SW480 (cell line): ENCODE results near the gene GPC6.

Experiments
- DNase-seq: peaks from one replicate; pipeline ENCODE4 v3.0.0-alpha.2; 2016; ENCODE audit warnings: low spot score

Gene GPC6

DNA sequence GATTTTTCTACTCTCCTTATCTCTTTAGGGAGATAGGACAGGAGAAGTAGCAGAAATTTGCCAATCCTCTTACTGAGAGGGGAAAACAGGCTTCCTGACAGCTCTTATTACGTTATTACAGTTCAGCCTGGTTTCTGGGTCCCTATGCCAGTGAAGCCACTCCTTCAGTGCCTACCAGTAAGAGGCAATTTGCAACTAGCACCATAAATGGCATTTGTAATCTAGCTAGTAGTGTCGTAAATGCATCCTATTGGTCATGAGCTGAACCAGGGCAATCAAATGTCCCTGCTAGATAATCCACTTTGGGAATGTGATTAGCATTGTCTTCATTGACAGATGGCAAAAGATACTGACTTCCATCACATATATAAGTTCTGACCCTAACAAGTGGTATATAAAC, 824.1 kb downstream of the GPC6 start:
- DNase-seq, result no peak

GRCh38 chr13:94053986-94054593, 827.5 kb downstream of the GPC6 start:
- no peak for DNase-seq

DNA sequence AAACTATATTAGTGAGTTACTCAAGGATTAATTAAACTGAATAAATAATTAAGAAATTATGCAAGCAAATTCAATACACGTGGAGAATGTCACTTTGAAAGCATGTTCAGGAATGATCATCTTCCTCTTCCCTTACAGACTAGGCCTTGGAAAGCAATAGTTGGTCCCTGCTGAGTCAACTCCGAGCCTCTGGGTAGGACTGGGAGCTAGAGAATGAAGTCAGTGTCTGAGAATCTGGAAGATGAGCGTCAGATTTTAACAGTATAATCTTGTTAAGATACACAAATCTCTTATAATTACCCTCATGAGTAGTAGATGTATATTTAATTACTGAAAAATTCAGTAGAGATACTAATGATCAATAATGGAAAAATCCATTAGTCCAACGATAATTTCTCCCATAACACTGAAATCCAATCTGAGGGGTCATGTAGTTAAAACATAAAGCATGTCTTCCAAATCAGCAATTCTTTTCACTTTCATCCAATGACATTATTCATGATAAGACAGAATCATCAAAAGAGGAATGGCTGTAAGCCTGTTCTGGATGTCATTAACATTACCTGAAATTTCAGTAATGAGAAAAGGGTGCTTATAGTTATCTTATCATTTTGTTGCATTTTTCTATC, 829.9 kb downstream of the GPC6 start:
- no peak for DNase-seq

DNA sequence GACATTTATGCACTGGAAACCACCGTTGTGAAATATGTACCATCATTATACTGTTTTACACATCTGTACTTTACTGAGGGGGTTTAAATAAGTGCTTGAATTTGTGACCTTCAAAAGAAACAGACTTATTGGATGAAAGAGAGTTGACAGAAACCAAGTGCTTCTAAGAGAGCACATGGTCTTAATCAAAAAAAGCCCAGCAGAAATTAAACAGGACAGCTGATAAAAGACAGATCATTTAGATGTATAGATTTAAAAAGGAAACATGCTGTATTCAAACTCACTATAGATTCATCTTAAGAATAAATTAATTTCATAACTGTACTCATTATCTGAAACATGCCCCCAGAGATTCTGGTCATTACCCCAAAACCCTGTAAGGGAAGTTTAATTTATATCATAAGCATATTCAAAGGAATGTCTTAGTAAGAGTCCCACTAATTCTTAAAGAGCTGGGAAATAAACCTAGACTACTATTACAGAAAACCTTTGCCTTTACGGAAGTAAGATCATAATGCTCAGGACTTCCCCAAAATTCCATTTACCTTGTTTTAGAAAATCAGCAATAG, 831.1 kb downstream of the GPC6 start:
- DNase-seq, result no peak

DNA sequence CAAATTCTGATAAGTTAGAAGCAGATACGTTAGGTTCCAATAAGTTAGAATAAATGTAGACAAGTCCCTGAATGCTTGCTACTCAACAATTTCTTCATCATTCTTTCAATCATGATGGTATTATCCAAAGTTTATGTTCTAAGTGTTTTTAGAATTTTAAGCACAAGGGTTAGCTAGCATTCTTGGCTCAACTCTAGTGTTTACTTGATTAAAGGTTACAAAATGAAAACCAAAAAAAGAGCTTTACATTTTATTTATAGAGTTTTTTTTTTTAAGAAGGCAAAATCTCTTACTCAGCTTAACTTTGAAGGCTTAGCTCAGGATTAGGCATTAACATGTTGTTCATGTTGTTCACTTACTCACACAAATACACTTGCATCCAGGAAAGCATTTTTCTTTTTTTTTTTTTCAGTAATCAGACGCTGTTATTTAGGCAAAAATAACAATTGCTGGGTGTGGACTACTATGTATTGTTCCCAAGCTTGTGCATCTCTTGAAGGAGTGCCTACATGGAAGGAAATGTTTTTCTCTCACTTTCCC, 832.3 kb downstream of the GPC6 start:
- no peak for DNase-seq

DNA sequence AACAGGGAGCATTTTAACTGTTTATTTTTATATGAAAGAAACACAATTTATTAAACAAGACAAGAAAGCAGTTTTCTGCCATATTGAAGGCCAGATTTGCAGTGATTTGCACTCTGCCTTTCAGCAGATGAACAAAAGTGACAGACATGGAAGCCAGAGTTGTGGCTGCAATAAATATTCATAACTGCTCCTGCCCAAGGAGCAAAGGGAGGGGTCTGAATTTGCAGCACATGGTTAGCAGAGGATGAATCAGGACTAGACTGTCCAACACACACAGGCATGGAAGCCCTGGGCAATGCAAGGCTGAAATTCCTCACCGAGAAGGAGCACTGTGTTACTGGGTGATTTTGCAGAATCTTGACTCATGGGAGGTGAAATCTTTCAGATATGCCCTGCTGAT, 834.7 kb downstream of the GPC6 start:
- no peak for DNase-seq

GRCh38 chr13:94063096-94063495, 836.5 kb downstream of the GPC6 start:
- no peak for DNase-seq

DNA sequence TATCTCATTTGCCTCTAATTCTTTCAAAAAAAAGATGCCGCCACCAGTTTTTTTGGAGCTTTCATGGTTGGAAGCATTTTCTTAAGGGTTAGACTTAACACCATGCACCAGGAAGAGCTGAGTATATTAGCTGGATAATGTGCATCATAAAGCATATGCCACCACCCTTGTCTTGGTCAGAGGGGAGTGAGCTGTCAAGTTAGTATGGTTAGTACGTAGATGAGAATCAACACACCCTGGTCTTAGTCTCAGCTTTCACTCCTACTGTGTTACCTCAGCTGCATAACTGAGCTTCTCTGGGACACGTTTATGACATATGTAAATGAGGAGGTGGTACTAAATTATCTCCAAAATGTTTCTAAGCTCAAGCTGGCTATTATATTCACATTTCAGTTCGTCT, 837.2 kb downstream of the GPC6 start:
- DNase-seq, result no peak

DNA sequence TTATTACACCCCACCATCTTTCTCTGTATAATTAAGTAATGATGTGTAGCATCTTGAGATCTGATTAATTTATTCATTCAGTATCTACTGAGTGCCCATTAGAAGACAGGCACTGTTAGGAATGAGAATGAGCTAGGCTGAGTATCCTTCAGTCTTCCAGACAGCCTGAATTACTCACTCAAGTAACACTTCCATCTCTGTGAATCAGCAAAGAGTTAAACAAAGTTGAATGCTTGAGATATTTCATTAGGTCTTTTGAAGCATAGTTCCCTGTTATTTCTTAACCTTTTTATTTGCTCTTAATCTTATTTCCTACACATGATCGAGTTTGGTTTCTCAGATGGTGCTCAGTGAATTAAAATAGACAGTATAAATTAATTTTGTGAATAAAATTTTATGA, 839.1 kb downstream of the GPC6 start:
- DNase-seq, result no peak

- DNase-seq, result no peak
Observed at GRCh38 chr13:94073007-94073744, 846.6 kb downstream of the GPC6 start.

GRCh38 chr13:94079876-94080275, 853.3 kb downstream of the GPC6 start:
- no peak for DNase-seq

GRCh38 chr13:94080527-94080926, 853.9 kb downstream of the GPC6 start:
- DNase-seq, result no peak

DNA sequence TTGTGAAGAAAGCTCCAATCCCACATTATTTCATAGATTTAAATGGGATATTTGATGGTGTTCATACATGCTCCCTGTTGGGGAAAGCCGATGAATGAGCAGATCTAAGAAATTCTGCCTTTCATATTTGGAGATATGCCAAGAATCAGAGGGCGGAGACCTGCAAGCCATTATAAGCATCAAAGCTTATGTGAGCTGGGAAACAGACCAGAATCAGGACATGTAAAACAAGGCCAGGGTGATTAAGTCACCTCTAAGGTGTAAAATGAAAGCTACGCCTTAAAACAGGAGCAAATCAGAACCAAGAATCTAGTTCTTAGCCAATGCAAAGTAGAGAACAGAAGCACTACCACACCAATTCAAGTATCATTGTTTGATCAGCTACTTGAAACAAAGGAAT, 860.5 kb downstream of the GPC6 start:
- no peak for DNase-seq

- no peak for DNase-seq
Observed at GRCh38 chr13:94088742-94089141, 862.1 kb downstream of the GPC6 start.

DNA sequence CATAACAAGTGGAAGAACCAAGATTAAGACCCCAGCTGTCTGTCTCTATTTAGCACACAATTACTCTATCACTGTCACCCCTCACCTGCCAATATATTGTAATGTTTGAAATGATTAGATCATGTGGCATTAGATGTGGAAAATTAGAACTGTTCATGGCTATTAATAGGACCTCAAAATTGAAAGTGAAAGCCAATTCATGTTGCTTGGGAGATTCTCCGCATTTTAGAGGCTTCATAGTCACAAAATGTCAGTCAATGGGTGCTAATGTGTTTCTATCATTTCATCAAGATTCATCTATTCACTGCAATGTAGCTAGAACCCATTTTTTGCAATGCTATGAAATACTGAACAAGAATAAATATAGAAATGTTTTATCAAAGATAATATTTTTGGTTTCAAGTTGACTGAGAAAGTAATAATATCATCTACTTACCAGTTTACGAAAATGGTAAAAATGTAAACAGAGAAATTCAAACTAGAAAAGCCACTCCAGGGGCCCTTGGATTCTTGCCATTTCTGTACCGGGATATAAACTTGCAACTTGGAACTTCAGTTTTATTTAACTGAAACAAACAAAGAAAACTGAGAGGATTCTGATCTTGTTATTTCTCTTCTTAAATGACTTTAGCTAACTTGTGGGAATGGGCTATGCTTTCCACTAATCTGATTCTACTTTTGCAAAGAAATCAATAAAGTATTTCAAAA, 864.3 kb downstream of the GPC6 start:
- no peak for DNase-seq

GRCh38 chr13:94093652-94094315, 867.2 kb downstream of the GPC6 start:
- no peak for DNase-seq

GRCh38 chr13:94109715-94110374, 883.2 kb downstream of the GPC6 start:
- no peak for DNase-seq

DNA sequence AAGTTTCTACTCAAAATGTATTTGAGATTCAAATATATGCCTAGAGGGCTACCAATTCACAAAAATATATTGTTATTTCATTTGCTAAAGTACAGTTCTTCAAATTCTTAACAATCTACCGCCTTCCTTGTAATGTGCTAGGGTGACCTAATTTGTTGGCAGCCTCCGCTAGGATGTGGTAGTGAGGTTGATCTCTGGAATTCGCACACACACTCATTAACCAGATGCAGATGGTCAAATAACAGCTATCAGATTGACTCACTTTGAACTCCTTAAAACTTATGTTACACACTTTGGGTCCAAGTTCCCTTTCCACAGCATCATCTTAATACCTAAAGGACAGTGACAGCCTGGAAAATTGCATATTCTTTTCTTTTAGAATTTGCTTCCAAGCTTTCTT, 885.6 kb downstream of the GPC6 start:
- DNase-seq, result no peak

DNA sequence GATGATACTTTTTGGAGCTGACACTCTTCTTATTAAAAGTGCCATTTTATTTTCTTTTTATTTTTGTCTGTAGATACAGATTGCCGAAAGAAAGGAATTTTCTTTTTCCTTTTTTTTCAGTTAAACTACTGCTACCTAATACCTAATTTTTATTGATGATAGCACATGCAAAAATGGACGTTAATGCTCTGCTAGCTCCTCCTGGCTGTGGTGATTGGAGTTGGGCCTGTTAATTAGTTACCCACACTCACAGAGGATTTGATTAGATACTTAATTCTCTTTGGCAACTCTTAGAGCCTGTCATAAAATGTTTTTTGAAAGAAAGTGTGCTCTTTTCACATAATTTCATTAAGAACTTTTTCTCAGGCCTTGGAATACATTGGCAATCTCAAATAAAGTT, 886.1 kb downstream of the GPC6 start:
- no peak for DNase-seq

DNA sequence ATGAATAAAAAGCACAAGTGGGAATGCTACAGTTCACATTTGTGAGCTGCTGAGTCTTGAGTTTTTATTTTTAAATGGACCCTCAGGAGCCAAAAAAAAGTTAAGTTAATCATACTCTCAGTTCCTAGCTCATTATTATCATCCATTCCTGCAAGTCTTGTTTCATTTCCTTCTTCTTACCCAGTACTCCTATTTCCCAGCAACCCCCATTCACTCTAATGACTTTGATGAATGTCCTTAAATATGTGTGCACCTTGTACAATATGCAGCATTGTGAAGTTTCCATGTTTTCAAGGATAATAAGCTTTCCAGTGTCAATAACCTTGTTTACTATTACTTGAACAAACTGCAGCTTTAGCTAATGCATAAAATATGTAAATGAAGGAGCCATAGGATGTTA, 886.6 kb downstream of the GPC6 start:
- no peak for DNase-seq

GRCh38 chr13:94114166-94114565, 887.6 kb downstream of the GPC6 start:
- DNase-seq, result no peak
